ENCODE data around the gene USP10. TPM values are rescaled to one million over a fixed set of nuclear protein-coding genes. Genes with fewer than 3 reads are reported as not detected.

USP10 gene
- polyA plus RNA-seq, 3 donors = 38.7 to 115 (median 90.9) TPM

DNA sequence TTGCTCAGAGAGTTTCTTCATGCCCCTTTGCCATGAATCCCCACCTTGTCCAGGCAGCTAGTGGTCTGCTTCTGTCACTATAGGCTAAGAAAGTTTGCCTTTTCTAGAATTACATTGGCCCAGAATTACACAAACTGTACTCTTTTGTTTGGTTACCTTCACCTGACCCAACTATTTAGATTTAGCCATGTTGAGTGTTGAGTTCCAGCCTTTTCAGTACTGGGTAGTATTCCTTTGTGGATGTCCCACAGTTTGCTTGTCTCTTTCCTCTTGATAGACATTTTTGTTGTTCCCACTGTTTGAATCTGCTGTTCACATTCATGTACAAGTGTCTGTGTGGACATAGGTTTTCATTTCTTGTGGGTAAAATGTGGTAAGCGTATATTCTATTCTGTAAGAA is 22.3 kb downstream of the USP10 start:
- Histone ChIP-seq H2AFZ (ENCODE audit: insufficient read depth, low read depth, low read length, poor library complexity, severe bottlenecking) (no peak overlapping the region), H3K4me1 (ENCODE audit: control insufficient read depth in 1 of 2, insufficient read depth in 2 of 2, low read length in 2 of 2) (peaks cover 44 to 64% of the 10 kb centered on the region in 2 donors), H4K20me1 (ENCODE audit: insufficient read depth, low read length) (peaks cover 86% of the 10 kb centered on the region), H3K4me3 (replicated peaks in 1 of 3; ENCODE audit: low read depth in 2 of 3, low read length in 3 of 3) (no peak overlapping the region), H3K79me2 (ENCODE audit: insufficient read depth, low read length) (peaks cover 92% of the 10 kb centered on the region), H3K36me3 (replicated peaks in 1 of 2; ENCODE audit: control insufficient read depth in 1 of 2, insufficient read depth in 2 of 2, low read length in 2 of 2) (peaks cover 0 to 10% of the 10 kb centered on the region in 2 donors), H3K27ac (ENCODE audit: low read depth in 1 of 2, low read length in 2 of 2) (no peak overlapping the region), H3K9me3 (replicated peaks in 1 of 2; ENCODE audit: control insufficient read depth in 1 of 2, insufficient read depth in 1 of 2, low read length in 2 of 2) (no peaks in the 10 kb centered on the region), H3K4me2 (replicated peaks; ENCODE audit: extremely low read depth, low read length, poor library complexity, severe bottlenecking) (no peak overlapping the region), H3K27me3 (ENCODE audit: control insufficient read depth in 2 of 2, insufficient read depth in 2 of 2, low read length in 2 of 2) (no peaks in the 10 kb centered on the region), H3K9ac (ENCODE audit: insufficient read depth, low read length, poor library complexity, severe bottlenecking) (no peak overlapping the region)
- H3K4me1 Mint-ChIP-seq = peaks cover 67% of the 10 kb centered on the region
- TF ChIP-seq, protein P1, sequence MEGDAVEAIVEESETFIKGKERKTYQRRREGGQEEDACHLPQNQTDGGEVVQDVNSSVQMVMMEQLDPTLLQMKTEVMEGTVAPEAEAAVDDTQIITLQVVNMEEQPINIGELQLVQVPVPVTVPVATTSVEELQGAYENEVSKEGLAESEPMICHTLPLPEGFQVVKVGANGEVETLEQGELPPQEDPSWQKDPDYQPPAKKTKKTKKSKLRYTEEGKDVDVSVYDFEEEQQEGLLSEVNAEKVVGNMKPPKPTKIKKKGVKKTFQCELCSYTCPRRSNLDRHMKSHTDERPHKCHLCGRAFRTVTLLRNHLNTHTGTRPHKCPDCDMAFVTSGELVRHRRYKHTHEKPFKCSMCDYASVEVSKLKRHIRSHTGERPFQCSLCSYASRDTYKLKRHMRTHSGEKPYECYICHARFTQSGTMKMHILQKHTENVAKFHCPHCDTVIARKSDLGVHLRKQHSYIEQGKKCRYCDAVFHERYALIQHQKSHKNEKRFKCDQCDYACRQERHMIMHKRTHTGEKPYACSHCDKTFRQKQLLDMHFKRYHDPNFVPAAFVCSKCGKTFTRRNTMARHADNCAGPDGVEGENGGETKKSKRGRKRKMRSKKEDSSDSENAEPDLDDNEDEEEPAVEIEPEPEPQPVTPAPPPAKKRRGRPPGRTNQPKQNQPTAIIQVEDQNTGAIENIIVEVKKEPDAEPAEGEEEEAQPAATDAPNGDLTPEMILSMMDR (IDR thresholded peaks at IDR 0.05) = no peak
- intact Hi-C loops (cut with micrococcal nuclease) = loop anchor here in 1 of 2 donors (10.0 kb wide), 1 partner anchor 447 kb away; no protein-coding TSS in a partner anchor
- H3K27ac Mint-ChIP-seq = peak overlapping the region in 3 of 7 donors; percentile 11 to 23 (median 22)
- peaks cover 14 to 28% of the 10 kb centered on the region in 2 donors for H3K36me3 Mint-ChIP-seq
- peaks cover 0 to 2% (median 0%) of the 10 kb centered on the region in 3 donors for H3K27me3 Mint-ChIP-seq (ENCODE audit: low read depth in 3 of 3)
- no peak overlapping the region for H3K4me3 Mint-ChIP-seq
- DNase-seq = no peak
- no peaks in the 10 kb centered on the region for H3K9me3 Mint-ChIP-seq
- no CpG with 5 or more reads among the region's 1 CpG for WGBS (ENCODE audit: insufficient coverage)

DNA sequence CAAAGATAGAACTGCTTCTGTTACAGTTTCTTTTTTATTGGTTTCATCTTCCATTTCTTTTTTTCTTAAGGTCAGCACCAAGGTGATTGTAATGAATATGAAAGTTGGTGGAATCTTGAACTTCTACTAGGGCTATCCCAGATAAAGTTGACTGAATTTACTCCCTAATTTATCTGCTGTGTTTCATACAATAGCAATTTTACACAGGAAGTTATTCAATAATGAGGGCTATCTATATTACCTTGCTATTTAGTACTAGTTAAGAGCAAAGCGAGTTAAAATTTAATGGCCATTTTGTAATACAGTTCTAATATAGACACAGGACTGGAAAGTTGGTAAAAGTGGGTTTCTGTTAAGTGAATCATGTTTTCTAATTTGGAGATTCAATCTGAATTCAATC is 24.1 kb downstream of the USP10 start:
- H3K9me3 ChIP-seq (replicated peaks in 1 of 2; ENCODE audit: control insufficient read depth in 1 of 2, insufficient read depth in 1 of 2, low read length in 2 of 2) = no peaks in the 10 kb centered on the region
- H3K9ac ChIP-seq (ENCODE audit: insufficient read depth, low read length, poor library complexity, severe bottlenecking) = no peak overlapping the region
- H3K27ac ChIP-seq (ENCODE audit: low read depth in 1 of 2, low read length in 2 of 2) = no peak overlapping the region
- H3K4me3 ChIP-seq (replicated peaks in 1 of 3; ENCODE audit: low read depth in 2 of 3, low read length in 3 of 3) = no peak overlapping the region
- Mint-ChIP-seq H3K27me3 (ENCODE audit: low read depth in 3 of 3) (peaks cover 0 to 2% (median 0%) of the 10 kb centered on the region in 3 donors), H3K27ac (peak overlapping the region in 2 of 7 donors; percentile 0 to 20), H3K9me3 (no peaks in the 10 kb centered on the region), H3K4me3 (no peak overlapping the region), H3K36me3 (peaks cover 10 to 28% of the 10 kb centered on the region in 2 donors), H3K4me1 (peaks cover 69% of the 10 kb centered on the region)
- intact Hi-C loops (cut with micrococcal nuclease) = loop anchor here in 1 of 2 donors (2.0 to 10.0 kb wide), 2 partner anchors 51 to 449 kb away; no protein-coding TSS in a partner anchor
- peaks cover 68% of the 10 kb centered on the region for H4K20me1 ChIP-seq (ENCODE audit: insufficient read depth, low read length)
- no CpG with 5 or more reads among the region's 1 CpG for WGBS (ENCODE audit: insufficient coverage)
- TF ChIP-seq, protein P1 (IDR thresholded peaks at IDR 0.05) = no peak
- H3K4me1 ChIP-seq (ENCODE audit: control insufficient read depth in 1 of 2, insufficient read depth in 2 of 2, low read length in 2 of 2) = peaks cover 45 to 66% of the 10 kb centered on the region in 2 donors
- no peak for DNase-seq
- H2AFZ ChIP-seq (ENCODE audit: insufficient read depth, low read depth, low read length, poor library complexity, severe bottlenecking) = no peak overlapping the region
- no peaks in the 10 kb centered on the region for H3K27me3 ChIP-seq (ENCODE audit: control insufficient read depth in 2 of 2, insufficient read depth in 2 of 2, low read length in 2 of 2)
- peaks cover 0 to 10% of the 10 kb centered on the region in 2 donors for H3K36me3 ChIP-seq (replicated peaks in 1 of 2; ENCODE audit: control insufficient read depth in 1 of 2, insufficient read depth in 2 of 2, low read length in 2 of 2)
- H3K4me2 ChIP-seq (replicated peaks; ENCODE audit: extremely low read depth, low read length, poor library complexity, severe bottlenecking) = no peak overlapping the region
- H3K79me2 ChIP-seq (ENCODE audit: insufficient read depth, low read length) = peaks cover 92% of the 10 kb centered on the region
